AG09309 (cell line): ENCODE data around the gene NHLRC3.
"Not testable (repeated sequence)": the region's sequence is repeated elsewhere in the genome, so short reads cannot be mapped to it uniquely, and the experiment has no call there.

Experiments used
- DNase-seq: peaks from one replicate; pipeline ENCODE4 v3.0.0-alpha.2; 2010; ENCODE audit warnings: low read depth
- H3K4me3 ChIP-seq: 2 replicates; pipeline ENCODE4 v1.5.1; 2011; ENCODE audit warnings: mild to moderate bottlenecking, low read depth, low read length, moderate library complexity; ENCODE audit not compliant: control insufficient read depth
- TF ChIP-seq, protein P1 (sequence below): IDR thresholded peaks from 2 replicates; pipeline ENCODE4 v1.5.1; 2011; ENCODE audit warnings: mild to moderate bottlenecking, low read depth, low read length, inconsistent platforms; ENCODE audit not compliant: insufficient read depth, control insufficient read depth; ENCODE audit errors: missing control alignments

NHLRC3 gene

GRCh38 chr13:39037880-39038568 is at the start of gene NHLRC3, which contains the start of gene PROSER1:
Gene NHLRC3 (plus strand): TSS chr13:39038456. CDS start chr13:39038640, 184 bp downstream.
Gene PROSER1 (minus strand): TSS chr13:39038089. CDS start chr13:39037242, 847 bp downstream.
- peak within 1 kb of the TSS; percentile 74 for H3K4me3 ChIP-seq
- peak; percentile 87 for DNase-seq
- TF ChIP-seq, protein P1, sequence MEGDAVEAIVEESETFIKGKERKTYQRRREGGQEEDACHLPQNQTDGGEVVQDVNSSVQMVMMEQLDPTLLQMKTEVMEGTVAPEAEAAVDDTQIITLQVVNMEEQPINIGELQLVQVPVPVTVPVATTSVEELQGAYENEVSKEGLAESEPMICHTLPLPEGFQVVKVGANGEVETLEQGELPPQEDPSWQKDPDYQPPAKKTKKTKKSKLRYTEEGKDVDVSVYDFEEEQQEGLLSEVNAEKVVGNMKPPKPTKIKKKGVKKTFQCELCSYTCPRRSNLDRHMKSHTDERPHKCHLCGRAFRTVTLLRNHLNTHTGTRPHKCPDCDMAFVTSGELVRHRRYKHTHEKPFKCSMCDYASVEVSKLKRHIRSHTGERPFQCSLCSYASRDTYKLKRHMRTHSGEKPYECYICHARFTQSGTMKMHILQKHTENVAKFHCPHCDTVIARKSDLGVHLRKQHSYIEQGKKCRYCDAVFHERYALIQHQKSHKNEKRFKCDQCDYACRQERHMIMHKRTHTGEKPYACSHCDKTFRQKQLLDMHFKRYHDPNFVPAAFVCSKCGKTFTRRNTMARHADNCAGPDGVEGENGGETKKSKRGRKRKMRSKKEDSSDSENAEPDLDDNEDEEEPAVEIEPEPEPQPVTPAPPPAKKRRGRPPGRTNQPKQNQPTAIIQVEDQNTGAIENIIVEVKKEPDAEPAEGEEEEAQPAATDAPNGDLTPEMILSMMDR: no peak

DNA sequence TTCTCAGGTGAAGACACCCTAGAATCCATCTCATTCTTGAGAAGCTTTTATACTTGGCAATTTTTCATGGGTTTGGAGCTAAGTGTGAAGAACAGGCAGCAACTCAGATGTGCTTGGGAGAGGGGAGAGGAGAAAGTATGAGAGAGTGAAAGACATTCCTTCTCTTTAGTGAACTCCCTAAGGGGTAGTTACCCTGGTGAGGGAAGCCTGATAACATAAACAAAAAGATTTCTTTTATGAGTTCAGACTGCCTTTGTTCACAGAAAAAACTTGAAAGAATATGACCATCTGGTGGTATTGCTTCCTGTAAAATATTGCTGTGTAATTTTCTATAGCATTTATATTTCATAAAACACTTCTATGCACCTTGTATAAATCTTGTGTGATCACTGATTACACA is 47.6 kb upstream of the NHLRC3 start, which contains the start of gene STOML3:
STOML3 (minus strand) TSS at position 139 of the 400 bp plus-strand sequence; CDS start at position 29, 110 bp downstream.
- no peak for DNase-seq
- TF ChIP-seq, protein P1: no peak

GRCh38 chr13:38993381-38993780 is 44.9 kb upstream of the NHLRC3 start:
- no peak overlapping the region for H3K4me3 ChIP-seq
- TF ChIP-seq, protein P1: no peak

More for the DNA sequence above, 47.6 kb upstream of the NHLRC3 start, which contains the start of gene STOML3:
- H3K4me3 ChIP-seq: no peak within 1 kb of the TSS

GRCh38 chr13:38998739-38999138 is 39.5 kb upstream of the NHLRC3 start:
- H3K4me3 ChIP-seq: no peak overlapping the region
- DNase-seq: no peak
- TF ChIP-seq, protein P1: no peak

More at GRCh38 chr13:38993381-38993780, 44.9 kb upstream of the NHLRC3 start:
- no peak for DNase-seq

DNA sequence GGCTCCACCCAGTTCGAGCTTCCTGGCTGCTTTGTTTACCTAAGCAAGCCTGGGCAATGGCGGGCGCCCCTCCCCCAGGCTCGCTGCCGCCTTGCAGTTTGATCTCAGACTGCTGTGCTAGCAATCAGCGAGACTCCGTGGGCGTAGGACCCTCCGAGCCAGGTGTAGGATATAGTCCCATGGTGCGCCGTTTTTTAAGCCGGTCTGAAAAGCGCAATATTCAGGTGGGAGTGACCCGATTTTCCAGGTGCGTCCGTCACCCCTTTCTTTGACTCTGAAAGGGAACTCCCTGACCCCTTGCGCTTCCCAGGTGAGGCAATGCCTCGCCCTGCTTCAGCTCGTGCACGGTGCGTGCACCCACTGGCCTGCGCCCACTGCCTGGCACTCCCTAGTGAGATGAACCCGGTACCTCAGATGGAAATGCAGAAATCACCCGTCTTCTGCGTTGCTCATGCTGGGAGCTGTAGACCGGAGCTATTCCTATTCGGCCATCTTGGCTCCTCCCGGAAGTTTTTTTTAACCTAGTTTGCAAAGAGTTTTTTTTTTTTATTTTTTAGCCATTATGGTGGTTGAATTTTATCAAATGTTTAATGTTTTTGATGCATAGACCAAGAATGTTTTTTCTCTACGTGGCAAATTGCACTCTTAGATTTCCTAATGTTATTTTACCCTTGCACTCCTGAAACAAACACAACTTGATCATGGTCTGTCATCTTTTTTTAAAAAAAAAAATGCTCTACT is 31.7 kb upstream of the NHLRC3 start:
- H3K4me3 ChIP-seq, DNase-seq: not testable (repeated sequence)

DNA sequence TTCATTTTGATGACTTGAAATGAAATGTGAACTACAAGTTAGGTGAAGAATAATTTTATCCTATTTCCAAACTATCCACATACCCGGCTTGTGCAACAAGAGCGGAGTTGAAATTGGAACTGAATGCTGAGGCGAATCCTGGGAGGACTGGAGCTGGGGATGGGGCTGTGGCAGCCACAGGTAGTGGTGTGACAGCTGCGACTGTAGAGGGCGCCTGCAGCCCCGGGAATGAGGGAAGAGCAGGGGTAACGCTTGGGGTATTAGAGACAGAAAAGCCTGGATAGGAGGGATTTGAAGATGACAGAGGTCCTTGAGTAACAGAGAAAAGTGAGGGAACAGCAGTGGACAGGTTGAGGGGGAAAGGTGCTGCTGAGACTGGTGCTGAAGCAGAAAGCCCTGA is 25.6 kb upstream of the NHLRC3 start:
- TF ChIP-seq, protein P1: no peak
- no peak overlapping the region for H3K4me3 ChIP-seq
- no peak for DNase-seq

DNA sequence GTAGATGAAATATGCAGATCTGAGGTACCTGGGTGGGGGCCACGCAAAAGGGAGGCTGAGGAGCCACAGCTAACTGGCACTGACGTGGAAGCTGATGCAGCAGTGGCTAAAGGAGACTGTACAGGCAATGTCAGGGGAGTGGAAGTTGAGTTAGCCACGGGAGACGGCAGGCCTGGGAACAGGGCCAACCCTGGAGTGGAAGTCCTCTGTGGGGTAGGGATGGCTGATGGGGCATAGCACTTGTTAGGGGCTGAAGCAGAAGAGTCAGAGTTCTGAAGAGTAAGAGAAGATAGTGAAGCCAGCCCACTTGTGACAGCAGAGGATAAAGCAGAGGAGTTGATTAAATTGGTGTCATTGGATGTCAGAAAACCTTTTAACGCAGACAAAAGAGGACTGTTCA is 24.8 kb upstream of the NHLRC3 start:
- DNase-seq: no peak
- no peak overlapping the region for H3K4me3 ChIP-seq
- TF ChIP-seq, protein P1: no peak
